Activated effector memory CD4-positive, alpha-beta T cell treated with Interleukin-2 at 50 U/mL for 16 hours (primary cell): ENCODE measurements around the gene RAB43.
"Not testable (repeated sequence)": the region's sequence is repeated elsewhere in the genome, so short reads cannot be mapped to it uniquely, and the experiment has no call there.

ENCODE experiments used
- DNase-seq: peaks from one replicate; pipeline ENCODE4 v3.0.0-alpha.2; 2020

Gene RAB43

DNA sequence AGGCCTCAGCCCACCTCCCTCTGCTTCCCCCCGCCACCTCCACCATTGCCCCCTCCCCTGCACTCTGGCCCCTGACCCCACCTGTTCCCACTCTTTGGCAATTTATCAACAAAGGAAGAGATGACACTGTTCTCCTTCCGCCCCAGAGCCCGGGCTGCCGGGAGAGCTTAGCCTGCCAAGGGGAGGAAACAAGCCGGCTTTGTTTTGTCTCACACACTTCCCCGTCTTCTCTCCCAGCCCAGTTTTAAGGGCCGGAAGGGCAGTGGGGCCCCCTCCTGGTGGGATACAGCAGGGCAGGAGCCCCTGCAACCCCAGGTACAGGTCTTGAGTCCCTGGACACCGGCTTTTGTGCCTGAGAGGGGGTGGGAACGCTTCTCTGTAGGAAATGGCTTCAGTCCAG is 33.7 kb downstream of the RAB43 start:
- DNase-seq = not testable (repeated sequence)

- no peak for DNase-seq
Observed at GRCh38 chr3:129087138-129087702, 34.4 kb downstream of the RAB43 start.

GRCh38 chr3:129085818-129086217 is 35.8 kb downstream of the RAB43 start:
- no peak for DNase-seq

DNA sequence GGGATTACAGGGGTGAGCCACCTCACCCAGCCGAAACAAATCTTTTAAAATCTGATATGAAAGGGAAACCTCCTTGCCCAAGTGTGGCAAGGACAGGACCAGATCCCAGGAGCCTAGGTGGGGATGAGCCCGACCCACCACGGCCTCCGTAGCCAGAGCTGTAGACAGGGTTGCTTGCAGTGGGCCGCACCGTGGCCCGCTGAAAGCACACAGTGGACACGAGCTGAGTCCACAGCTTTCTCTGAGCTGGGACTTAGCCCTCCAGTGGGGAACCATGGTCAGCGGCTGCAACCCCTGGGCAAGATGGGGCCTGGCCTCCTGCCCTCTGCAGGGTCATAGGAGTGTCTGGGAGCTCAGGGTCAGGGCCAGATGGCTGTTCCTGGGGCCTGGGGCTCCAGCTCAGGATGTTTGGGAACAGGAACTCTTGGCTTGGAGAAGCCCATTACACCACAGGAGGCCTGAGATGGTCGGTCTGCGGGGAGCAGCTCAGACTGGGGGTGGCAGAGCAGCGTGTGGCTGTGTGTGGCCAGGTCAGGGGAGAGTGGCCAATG is 36.4 kb downstream of the RAB43 start:
- no peak for DNase-seq

DNA sequence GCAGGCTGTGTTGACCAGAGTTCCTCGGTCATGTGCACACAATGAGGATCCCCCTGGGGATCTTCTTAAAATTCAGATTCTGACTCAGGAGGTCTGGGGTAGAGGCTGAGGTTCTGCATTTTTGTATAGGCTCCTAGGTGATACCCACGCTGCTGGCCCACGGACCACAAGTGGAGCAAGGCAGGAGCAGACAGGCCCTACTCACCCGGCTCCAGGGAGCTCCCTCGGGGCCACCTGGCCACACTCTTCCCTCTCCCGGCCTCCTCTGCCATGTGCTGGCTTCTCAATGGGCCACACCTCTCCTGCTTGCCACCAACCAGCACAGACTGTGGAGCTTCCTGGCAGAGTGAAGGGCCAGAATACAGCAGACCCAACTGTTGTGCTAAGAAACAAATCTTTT is 37.1 kb downstream of the RAB43 start:
- DNase-seq = no peak

DNA sequence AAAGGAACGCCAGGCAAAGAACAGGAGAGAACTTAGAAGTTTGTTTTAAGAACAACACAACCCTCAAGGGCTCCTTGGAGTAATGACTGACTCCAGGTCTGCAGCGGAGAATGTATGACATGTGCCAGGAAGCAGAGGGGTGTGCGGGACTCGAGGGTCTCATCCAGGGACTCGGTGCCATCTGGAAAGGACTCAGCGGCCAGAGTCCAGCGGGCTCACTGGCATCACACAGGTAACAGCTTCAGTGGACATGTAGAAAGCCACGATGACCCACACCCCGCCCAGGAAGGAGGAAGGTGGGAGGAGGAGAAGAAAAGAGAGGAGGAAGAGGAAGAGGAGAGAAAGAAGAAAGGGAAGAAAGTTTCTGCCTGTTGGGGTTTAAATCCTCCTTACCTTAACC is 39.6 kb downstream of the RAB43 start:
- no peak for DNase-seq

DNA sequence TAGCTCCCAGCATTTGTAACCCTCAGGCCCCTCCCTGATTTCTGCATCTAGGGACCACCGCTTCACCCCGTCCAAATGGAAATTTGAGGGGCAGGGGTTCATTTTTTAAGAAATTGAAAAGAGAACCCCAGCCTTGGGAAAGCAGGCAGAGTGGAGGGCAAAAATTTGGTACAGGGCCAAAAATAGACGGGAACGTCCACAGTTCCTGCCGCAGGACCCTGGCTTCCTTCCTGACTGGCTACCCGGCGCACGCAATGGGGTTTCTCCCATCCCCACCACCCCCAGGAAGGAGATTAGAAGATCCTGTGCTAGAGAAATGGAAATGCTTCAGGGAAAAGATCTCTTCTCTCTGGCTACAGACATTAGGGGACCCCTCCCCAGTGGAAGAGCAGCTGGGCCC is 40.1 kb downstream of the RAB43 start:
- no peak for DNase-seq

- no peak for DNase-seq
Observed at GRCh38 chr3:129078510-129078909, 43.1 kb downstream of the RAB43 start.

DNA sequence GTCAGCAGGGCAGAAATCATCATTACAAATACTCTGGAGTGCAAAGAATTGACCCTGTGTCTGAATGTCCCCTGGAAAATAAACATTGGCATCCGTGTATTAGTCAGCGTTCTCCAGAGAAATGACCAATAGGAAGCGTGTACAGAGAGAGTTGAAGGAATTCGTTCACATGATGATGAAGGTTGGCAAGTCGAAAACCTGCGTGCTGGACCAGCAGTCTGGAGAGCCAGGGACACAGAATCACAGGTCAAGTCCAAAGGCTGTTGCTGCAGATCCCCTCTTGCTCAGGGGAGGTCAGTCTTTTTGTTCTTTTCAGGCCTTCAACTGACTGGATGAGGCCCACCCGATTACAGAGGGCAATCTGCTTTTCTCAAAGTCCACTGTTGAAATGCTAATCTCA is 44.4 kb downstream of the RAB43 start:
- no peak for DNase-seq

GRCh38 chr3:129070086-129070885 is 51.3 kb downstream of the RAB43 start:
- DNase-seq = no peak

GRCh38 chr3:129069313-129070085 is 52.1 kb downstream of the RAB43 start:
- DNase-seq = not testable (repeated sequence)

- no peak for DNase-seq
Observed at GRCh38 chr3:129068291-129068886, 53.2 kb downstream of the RAB43 start.

- not testable (repeated sequence) for DNase-seq
Observed at GRCh38 chr3:129067719-129068118, 53.9 kb downstream of the RAB43 start.

- no peak for DNase-seq
Observed at GRCh38 chr3:129065720-129066073, 55.9 kb downstream of the RAB43 start.

DNA sequence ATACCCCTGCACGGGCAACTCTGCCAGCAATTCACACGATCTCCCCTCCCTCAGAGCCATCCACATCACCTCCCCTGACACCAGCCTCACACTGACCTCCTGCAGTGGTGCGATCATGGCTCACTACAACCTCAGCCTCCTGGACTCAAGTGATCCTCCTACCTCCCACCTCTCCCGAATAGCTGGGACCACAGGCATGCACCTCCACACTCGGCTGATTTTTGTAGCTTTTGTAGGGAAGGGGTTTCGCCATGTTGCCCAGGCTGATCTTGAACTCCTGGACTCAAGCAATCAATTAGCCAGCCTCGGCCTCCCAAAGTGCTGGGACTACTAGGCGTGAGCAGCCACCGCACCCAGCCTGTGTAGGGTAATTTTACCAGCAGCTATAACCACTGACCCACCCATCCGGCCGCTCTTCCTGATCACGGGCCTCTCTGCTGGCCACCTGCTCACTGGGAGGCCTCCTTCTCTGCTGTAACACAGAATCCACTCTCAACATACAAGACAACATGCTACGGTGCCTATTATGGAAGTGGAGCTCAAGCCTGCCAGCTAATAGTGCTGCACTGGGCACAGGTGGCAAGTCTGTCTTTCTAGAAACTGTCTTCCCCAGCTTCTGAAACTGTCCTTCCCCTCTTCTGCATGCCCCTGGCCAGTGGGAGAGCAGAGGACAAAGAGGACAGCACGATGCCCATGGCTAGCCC is 56.4 kb downstream of the RAB43 start:
- no peak for DNase-seq

DNA sequence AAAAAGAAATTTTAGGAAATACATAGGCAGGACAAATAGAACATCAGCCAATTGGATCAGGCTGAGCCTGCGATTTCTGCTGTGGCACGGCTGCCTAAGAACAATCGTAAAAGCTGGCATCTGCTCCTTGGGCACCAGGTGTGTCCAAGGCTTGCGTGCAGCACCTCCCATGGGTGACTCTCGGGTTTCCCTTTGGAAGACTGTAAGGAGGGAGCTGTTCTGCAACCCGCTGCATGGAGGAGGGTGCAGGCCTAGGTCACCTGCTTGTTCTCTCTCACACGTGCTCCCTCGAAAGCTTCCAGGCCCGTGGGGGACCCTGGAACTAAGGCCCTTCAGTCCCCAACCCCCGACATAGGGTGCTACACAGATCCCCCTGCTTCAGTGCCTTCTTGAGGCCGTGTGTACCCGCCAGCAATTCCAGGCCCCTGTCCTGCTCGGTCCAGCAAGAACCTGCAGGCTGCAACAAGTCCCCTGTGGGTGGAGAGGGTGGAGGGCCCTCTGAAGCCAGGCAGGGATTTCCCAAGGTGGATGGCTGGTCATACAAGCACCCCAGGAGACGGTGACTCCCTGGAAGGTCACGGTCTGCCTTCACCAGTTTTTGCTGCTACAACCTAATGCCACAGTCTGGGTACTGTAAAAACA is 57.6 kb downstream of the RAB43 start:
- DNase-seq = no peak

DNA sequence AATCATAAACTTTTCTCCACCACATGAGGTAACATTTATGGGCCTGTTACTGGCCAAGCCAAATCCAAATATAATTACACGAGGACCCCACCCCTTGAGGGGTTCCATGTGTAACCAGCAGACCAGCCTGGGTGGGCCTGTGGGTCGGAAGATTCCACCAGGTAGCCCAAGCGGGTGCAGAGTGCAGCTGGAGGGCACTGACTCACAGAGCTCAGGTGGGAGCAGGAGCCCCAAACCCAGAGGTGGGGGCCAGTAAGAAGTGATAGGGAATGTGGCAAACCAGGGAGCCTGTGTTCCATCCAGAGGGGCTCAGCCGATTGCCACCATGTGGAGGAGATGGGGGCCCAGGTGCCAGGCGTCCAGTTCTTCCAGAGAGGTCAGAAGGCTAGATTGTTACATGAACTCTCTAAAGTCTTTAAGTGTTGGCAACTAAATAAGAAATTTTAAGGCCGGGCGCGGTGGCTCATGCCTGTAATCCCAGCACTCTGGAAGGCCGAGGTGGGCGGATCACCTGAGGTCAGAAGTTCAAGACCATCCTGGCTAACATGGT is 58.4 kb downstream of the RAB43 start:
- no peak for DNase-seq

- DNase-seq = no peak
Observed at GRCh38 chr3:129061888-129062834, 59.4 kb downstream of the RAB43 start.

GRCh38 chr3:129061023-129061887 is 60.3 kb downstream of the RAB43 start:
- no peak for DNase-seq
